GM19239 (cell line): Measurements from ENCODE around the gene LCT.
"Not testable (repeated sequence)": the region's sequence is repeated elsewhere in the genome, so short reads cannot be mapped to it uniquely, and the experiment has no call there.

Experiments used
- DNase-seq: peaks from one replicate; pipeline ENCODE4 v3.0.0; 2011; ENCODE audit warnings: low spot score; ENCODE audit not compliant: insufficient read length
- FAIRE-seq: peaks from 2 replicates; lab custom pipeline; 2011; peaks lifted over from hg19 to GRCh38; lab: Jason Lieb, UNC

The LCT gene

GRCh38 chr2:135838502-135838901 lies 1.5 kb upstream of the LCT start:
- FAIRE-seq (no peak), DNase-seq (no peak)

GRCh38 chr2:135832891-135833290 lies 4.1 kb downstream of the LCT start:
- no peak for FAIRE-seq

GRCh38 chr2:135831180-135831812 lies 5.7 kb downstream of the LCT start:
- DNase-seq (no peak), FAIRE-seq (no peak)

More at GRCh38 chr2:135832891-135833290, 4.1 kb downstream of the LCT start:
- no peak for DNase-seq

- FAIRE-seq (no peak), DNase-seq (no peak)
These were observed 7.4 kb downstream of the LCT start for GRCh38 chr2:135829378-135830135.

GRCh38 chr2:135826544-135826943 lies 10.4 kb downstream of the LCT start:
- FAIRE-seq (no peak), DNase-seq (no peak)

GRCh38 chr2:135825550-135826176 lies 11.3 kb downstream of the LCT start:
- FAIRE-seq (no peak), DNase-seq (no peak)

- FAIRE-seq: no peak
- DNase-seq: no peak
These were observed 11.9 kb downstream of the LCT start for GRCh38 chr2:135825131-135825530.

- DNase-seq (no peak), FAIRE-seq (no peak)
These were observed 14.1 kb downstream of the LCT start for GRCh38 chr2:135822855-135823254.

GRCh38 chr2:135821190-135821589 lies 15.8 kb downstream of the LCT start:
- DNase-seq: no peak
- no peak for FAIRE-seq

- FAIRE-seq: no peak
- peak; percentile 15 for DNase-seq
These were observed 16.9 kb downstream of the LCT start for GRCh38 chr2:135820003-135820618.

- peak; percentile 80 for FAIRE-seq
- DNase-seq: no peak
These were observed 17.9 kb downstream of the LCT start for GRCh38 chr2:135818937-135819610.

GRCh38 chr2:135817951-135818350 lies 19.0 kb downstream of the LCT start:
- DNase-seq (no peak), FAIRE-seq (no peak)

- FAIRE-seq (no peak), DNase-seq (no peak)
These were observed 19.5 kb downstream of the LCT start for GRCh38 chr2:135817466-135817865.

GRCh38 chr2:135815269-135815668 lies 21.7 kb downstream of the LCT start:
- no peak for DNase-seq
- no peak for FAIRE-seq

- FAIRE-seq: no peak
- DNase-seq: no peak
These were observed 24.0 kb downstream of the LCT start for GRCh38 chr2:135812907-135813511.

GRCh38 chr2:135807874-135808273 lies 29.1 kb downstream of the LCT start:
- DNase-seq, FAIRE-seq: not testable (repeated sequence)

- DNase-seq (no peak), FAIRE-seq (no peak)
These were observed 33.7 kb downstream of the LCT start for GRCh38 chr2:135803278-135803677.

GRCh38 chr2:135802350-135802749 lies 34.6 kb downstream of the LCT start:
- FAIRE-seq: peak; percentile 33
- DNase-seq: no peak

- FAIRE-seq: no peak
- no peak for DNase-seq
These were observed 36.2 kb downstream of the LCT start for GRCh38 chr2:135800513-135801460.
